Activated CD4-positive, alpha-beta T cell treated with anti-CD3 and anti-CD28 coated beads, Interleukin-2, amount 10 ng/mL, durations not matched to agents 24 days and 14 days (primary cell): ENCODE results near the gene SLC1A7. TPM values are rescaled to one million over a fixed set of nuclear protein-coding genes. Genes with fewer than 3 reads are reported as not detected.

ENCODE experiments used
- DNase-seq: peaks from one replicate; pipeline ENCODE4 v3.0.0; 2022
- H3K27ac Mint-ChIP-seq: one replicate; pipeline ENCODE4 v1.8.0; 2022; ENCODE audit warnings: mild to moderate bottlenecking, mixed read lengths
- H3K27me3 Mint-ChIP-seq: one replicate; pipeline ENCODE4 v1.8.0; 2022; ENCODE audit warnings: mixed read lengths
- H3K36me3 Mint-ChIP-seq: one replicate; pipeline ENCODE4 v1.8.0; 2022; ENCODE audit warnings: low read depth, mild to moderate bottlenecking, mixed read lengths
- H3K4me1 Mint-ChIP-seq: one replicate; pipeline ENCODE4 v1.8.0; 2021; ENCODE audit warnings: mixed read lengths
- H3K4me3 Mint-ChIP-seq: one replicate; pipeline ENCODE4 v1.8.0; 2022; ENCODE audit warnings: mild to moderate bottlenecking, moderate library complexity, mixed read lengths
- H3K9me3 Mint-ChIP-seq: one replicate; pipeline ENCODE4 v1.8.0; 2021; ENCODE audit warnings: mixed read lengths
- intact Hi-C: fragments of 100-400 bp; cut with micrococcal nuclease; formaldehyde crosslinking; loops from one replicate; pipeline ENCODE4 v1.15.1; 2023
- total RNA-seq: library from RNA; stranded (reverse); gene quantifications from 2 replicates; pipeline ENCODE4 v1.2.3, GENCODE V29; 2022

The SLC1A7 gene
- total RNA-seq, 1 donor from 2014 or later = not detected

- no peaks in the 10 kb centered on the region for H3K36me3 Mint-ChIP-seq
- H3K9me3 Mint-ChIP-seq = no peaks in the 10 kb centered on the region
- intact Hi-C loops = no loop called here
- H3K4me3 Mint-ChIP-seq = no peak overlapping the region
- H3K27ac Mint-ChIP-seq = no peak overlapping the region
- DNase-seq = no peak
- H3K27me3 Mint-ChIP-seq = peaks cover 5% of the 10 kb centered on the region
- H3K4me1 Mint-ChIP-seq = no peaks in the 10 kb centered on the region
Observed at GRCh38 chr1:53123453-53124140, 18.8 kb downstream of the SLC1A7 start.

- Mint-ChIP-seq H3K4me1 (no peaks in the 10 kb centered on the region), H3K9me3 (no peaks in the 10 kb centered on the region), H3K4me3 (no peak overlapping the region), H3K27me3 (peaks cover 5% of the 10 kb centered on the region), H3K36me3 (no peaks in the 10 kb centered on the region), H3K27ac (no peak overlapping the region)
- DNase-seq = no peak
- intact Hi-C loops = no loop called here
Observed at GRCh38 chr1:53122961-53123413, 19.5 kb downstream of the SLC1A7 start.

- Mint-ChIP-seq H3K9me3 (no peaks in the 10 kb centered on the region), H3K4me1 (no peaks in the 10 kb centered on the region), H3K36me3 (no peaks in the 10 kb centered on the region), H3K27me3 (peaks cover 5% of the 10 kb centered on the region), H3K27ac (no peak overlapping the region), H3K4me3 (no peak overlapping the region)
- no peak for DNase-seq
- intact Hi-C loops = no loop called here
Observed at GRCh38 chr1:53122201-53122885, 20.1 kb downstream of the SLC1A7 start.

GRCh38 chr1:53121319-53122172 is 20.9 kb downstream of the SLC1A7 start:
- intact Hi-C loops = no loop called here
- H3K27ac Mint-ChIP-seq = no peak overlapping the region

GRCh38 chr1:53120659-53121058 is 21.8 kb downstream of the SLC1A7 start:
- Mint-ChIP-seq H3K36me3 (no peaks in the 10 kb centered on the region), H3K27me3 (peaks cover 5% of the 10 kb centered on the region), H3K27ac (no peak overlapping the region), H3K9me3 (no peaks in the 10 kb centered on the region), H3K4me1 (no peaks in the 10 kb centered on the region), H3K4me3 (no peak overlapping the region)
- DNase-seq = no peak
- intact Hi-C loops = no loop called here

More at GRCh38 chr1:53121319-53122172, 20.9 kb downstream of the SLC1A7 start:
- Mint-ChIP-seq H3K9me3 (no peaks in the 10 kb centered on the region), H3K4me1 (no peaks in the 10 kb centered on the region), H3K4me3 (no peak overlapping the region), H3K36me3 (no peaks in the 10 kb centered on the region), H3K27me3 (peaks cover 5% of the 10 kb centered on the region)
- no peak for DNase-seq

- no peak overlapping the region for H3K4me3 Mint-ChIP-seq
- H3K4me1 Mint-ChIP-seq = no peaks in the 10 kb centered on the region
- intact Hi-C loops = no loop called here
- no peak for DNase-seq
- no peaks in the 10 kb centered on the region for H3K9me3 Mint-ChIP-seq
- no peak overlapping the region for H3K27ac Mint-ChIP-seq
- H3K36me3 Mint-ChIP-seq = no peaks in the 10 kb centered on the region
- H3K27me3 Mint-ChIP-seq = no peaks in the 10 kb centered on the region
Observed at GRCh38 chr1:53117836-53118235, 24.6 kb downstream of the SLC1A7 start.

- DNase-seq = no peak
- Mint-ChIP-seq H3K27ac (no peak overlapping the region), H3K9me3 (no peaks in the 10 kb centered on the region), H3K4me3 (no peak overlapping the region), H3K27me3 (no peaks in the 10 kb centered on the region), H3K36me3 (no peaks in the 10 kb centered on the region), H3K4me1 (no peaks in the 10 kb centered on the region)
- intact Hi-C loops = no loop called here
Observed at GRCh38 chr1:53116933-53117600, 25.4 kb downstream of the SLC1A7 start.

- intact Hi-C loops = no loop called here
- Mint-ChIP-seq H3K4me3 (no peak overlapping the region), H3K36me3 (no peaks in the 10 kb centered on the region), H3K27me3 (no peaks in the 10 kb centered on the region), H3K27ac (no peak overlapping the region), H3K9me3 (no peaks in the 10 kb centered on the region), H3K4me1 (peaks cover 2% of the 10 kb centered on the region)
- DNase-seq = no peak
Observed at GRCh38 chr1:53116307-53116810, 26.1 kb downstream of the SLC1A7 start.

- H3K4me3 Mint-ChIP-seq = no peak overlapping the region
- no peak overlapping the region for H3K27ac Mint-ChIP-seq
- intact Hi-C loops = no loop called here
- no peaks in the 10 kb centered on the region for H3K9me3 Mint-ChIP-seq
- H3K36me3 Mint-ChIP-seq = no peaks in the 10 kb centered on the region
- DNase-seq = no peak
- H3K27me3 Mint-ChIP-seq = no peaks in the 10 kb centered on the region
- peaks cover 7% of the 10 kb centered on the region for H3K4me1 Mint-ChIP-seq
Observed at GRCh38 chr1:53115403-53116306, 26.8 kb downstream of the SLC1A7 start.

GRCh38 chr1:53114581-53115400 is 27.6 kb downstream of the SLC1A7 start:
- no peak overlapping the region for H3K4me3 Mint-ChIP-seq

GRCh38 chr1:53114090-53114489 is 28.3 kb downstream of the SLC1A7 start:
- no peaks in the 10 kb centered on the region for H3K27me3 Mint-ChIP-seq
- intact Hi-C loops = no loop called here
- H3K27ac Mint-ChIP-seq = no peak overlapping the region
- H3K36me3 Mint-ChIP-seq = no peaks in the 10 kb centered on the region
- DNase-seq = no peak
- peaks cover 8% of the 10 kb centered on the region for H3K4me1 Mint-ChIP-seq
- no peak overlapping the region for H3K4me3 Mint-ChIP-seq
- H3K9me3 Mint-ChIP-seq = no peaks in the 10 kb centered on the region

More at GRCh38 chr1:53114581-53115400, 27.6 kb downstream of the SLC1A7 start:
- Mint-ChIP-seq H3K27ac (no peak overlapping the region), H3K4me1 (peaks cover 8% of the 10 kb centered on the region), H3K9me3 (no peaks in the 10 kb centered on the region), H3K36me3 (no peaks in the 10 kb centered on the region), H3K27me3 (no peaks in the 10 kb centered on the region)
- DNase-seq = no peak
- intact Hi-C loops = no loop called here

- no peak overlapping the region for H3K27ac Mint-ChIP-seq
- H3K9me3 Mint-ChIP-seq = no peaks in the 10 kb centered on the region
- no peaks in the 10 kb centered on the region for H3K27me3 Mint-ChIP-seq
- no peaks in the 10 kb centered on the region for H3K36me3 Mint-ChIP-seq
- H3K4me3 Mint-ChIP-seq = no peak overlapping the region
- intact Hi-C loops = no loop called here
- DNase-seq = no peak
- H3K4me1 Mint-ChIP-seq = peaks cover 11% of the 10 kb centered on the region
Observed at GRCh38 chr1:53112861-53113260, 29.6 kb downstream of the SLC1A7 start.
